HG03196 (cell line): ENCODE measurements around the gene PCCB.
"Not testable (repeated sequence)": the region's sequence is repeated elsewhere in the genome, so short reads cannot be mapped to it uniquely, and the experiment has no call there.

Experiments used
- ATAC-seq: cut with Tn5 transposase; IDR thresholded peaks from one replicate; pipeline ENCODE4 v1.9.1; 2021; ENCODE audit not compliant: unreplicated experiment

Gene PCCB

DNA sequence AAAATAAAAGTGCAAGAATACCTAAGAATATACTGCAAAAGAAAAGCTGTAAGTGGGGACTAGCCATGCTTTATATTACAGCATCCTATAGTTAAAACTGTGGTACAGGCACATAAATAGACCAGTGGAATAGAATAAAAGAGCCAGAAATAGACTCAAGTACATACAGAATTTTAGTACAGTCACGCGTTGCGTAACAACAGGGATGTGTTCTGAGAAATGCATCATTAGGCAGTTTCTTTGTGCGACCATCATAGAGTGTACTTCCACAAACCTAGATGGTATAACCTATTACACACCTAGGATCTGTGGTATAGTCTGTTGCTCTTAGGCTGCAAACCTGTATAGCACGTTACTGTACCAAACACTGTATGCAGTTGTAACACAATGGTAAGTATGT is 61.8 kb downstream of the PCCB start:
- ATAC-seq: no peak

DNA sequence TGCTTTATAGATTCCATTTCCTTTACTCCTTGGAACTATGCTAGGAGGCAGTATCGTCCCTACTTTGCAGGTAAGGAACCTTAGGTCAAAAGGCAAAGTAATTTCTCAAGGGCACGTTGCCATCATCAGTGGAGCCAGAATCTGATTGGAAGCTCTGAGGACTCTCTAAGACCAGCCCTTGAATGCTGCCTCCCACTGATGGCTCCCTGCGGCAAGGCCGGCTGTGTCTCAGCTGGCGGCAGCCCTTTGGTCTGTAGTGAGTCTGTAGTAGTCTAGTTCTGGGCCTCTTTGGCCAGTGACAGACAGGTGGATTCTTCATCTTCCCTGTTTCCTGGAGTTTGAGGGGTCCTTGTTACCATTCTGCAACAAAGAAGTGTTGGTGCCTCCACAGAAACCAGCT is 76.2 kb downstream of the PCCB start:
- ATAC-seq: no peak

DNA sequence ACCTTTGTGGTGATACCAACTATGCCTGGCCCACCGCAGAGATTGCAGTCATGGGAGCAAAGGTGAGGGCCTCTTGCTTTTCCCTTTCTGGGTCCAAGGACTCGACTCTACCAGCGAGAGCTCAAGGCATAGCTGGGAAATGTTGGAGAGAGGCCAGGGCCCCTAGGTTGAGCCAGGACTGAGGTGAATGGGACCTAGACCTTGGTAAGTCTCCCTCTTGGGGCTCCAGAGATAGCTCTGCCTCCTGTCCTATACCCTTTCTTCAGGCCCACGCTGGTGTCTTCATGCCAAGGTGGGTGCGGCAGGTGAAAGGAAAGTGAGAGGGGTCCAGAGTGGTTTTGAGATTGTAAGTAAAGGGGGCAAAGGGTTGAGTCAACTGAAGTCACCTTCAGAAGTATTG is 77.5 kb downstream of the PCCB start:
- ATAC-seq: no peak

GRCh38 chr3:136329593-136329992 is 79.5 kb downstream of the PCCB start:
- ATAC-seq: no peak

DNA sequence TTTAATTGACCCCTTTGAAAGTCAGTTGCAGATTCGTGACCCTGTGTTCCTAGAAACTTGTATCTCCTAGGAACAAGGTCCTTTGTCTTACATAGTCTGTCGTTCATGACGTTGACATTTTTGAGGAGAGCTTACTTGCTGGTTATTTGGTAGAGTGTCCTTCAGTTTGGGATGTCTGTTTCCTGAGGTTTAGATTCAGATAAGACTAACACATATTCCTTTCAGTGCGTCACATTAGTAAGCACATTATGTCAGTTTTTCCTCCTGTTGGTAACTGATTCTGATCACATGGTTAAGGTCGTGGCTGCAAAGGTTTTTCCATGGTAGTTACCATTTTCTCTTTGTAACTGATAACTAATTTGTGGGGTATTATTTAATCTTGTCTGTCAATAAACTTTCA is 80.8 kb downstream of the PCCB start:
- ATAC-seq: no peak

GRCh38 chr3:136332302-136332701 is 82.2 kb downstream of the PCCB start:
- ATAC-seq: no peak

DNA sequence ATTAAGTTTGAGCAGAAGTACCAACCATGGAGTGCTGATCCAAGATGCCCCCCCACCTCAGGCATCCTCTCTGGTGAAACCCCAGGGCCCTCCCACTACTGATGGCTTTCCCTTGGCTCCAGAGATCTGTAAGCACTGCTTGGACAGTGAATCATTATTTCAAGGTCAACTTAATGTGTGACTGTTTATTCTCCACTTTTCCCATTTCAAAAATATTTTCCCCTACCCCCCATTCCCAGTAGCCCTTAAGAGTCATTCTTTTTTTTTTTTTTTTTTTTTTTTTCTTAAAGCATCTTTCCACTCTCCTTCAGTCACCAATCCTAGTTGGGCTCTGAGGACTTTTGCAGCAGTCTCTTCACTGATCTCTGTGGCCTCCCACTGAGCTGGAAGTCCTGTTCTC is 82.6 kb downstream of the PCCB start:
- ATAC-seq: no peak

DNA sequence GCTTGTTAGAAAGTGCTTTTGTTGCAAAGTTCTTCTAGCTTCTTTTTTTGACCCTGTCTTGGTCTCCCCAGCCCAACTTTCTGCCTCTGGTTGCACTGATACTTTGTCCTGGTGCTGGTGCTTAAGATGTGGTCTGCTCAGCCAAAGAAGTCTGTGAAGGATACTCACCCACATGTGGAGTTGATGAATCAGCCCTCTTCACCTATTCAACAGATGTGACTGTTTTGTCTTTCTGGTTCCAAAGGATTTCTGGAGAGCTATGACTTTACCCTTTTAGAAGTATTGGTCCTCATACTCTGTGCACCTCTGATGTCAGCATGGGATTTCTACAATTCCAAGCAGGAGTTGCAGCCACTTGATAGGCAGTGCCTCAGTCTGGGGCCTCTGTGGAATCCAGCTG is 84.1 kb downstream of the PCCB start:
- no peak for ATAC-seq

DNA sequence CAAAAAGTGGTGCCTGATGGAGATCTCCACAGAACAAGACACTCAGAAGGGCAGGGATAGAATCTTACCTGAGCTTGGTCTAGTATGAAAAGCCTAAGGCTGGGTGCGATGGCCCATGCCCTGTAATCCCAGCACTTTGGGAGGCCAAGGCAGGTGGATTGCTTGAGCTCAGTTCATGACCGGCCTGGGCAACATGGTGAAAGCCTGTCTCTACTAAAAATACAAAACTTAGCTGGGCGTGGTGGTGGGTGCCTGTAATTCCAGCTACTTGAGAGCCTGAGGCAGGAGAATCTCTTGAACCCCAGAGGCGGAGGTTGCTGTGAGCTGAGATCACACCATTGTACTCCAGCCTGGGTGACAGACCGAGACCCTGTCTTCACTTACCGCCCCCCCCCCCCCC is 84.6 kb downstream of the PCCB start:
- ATAC-seq: not testable (repeated sequence)

DNA sequence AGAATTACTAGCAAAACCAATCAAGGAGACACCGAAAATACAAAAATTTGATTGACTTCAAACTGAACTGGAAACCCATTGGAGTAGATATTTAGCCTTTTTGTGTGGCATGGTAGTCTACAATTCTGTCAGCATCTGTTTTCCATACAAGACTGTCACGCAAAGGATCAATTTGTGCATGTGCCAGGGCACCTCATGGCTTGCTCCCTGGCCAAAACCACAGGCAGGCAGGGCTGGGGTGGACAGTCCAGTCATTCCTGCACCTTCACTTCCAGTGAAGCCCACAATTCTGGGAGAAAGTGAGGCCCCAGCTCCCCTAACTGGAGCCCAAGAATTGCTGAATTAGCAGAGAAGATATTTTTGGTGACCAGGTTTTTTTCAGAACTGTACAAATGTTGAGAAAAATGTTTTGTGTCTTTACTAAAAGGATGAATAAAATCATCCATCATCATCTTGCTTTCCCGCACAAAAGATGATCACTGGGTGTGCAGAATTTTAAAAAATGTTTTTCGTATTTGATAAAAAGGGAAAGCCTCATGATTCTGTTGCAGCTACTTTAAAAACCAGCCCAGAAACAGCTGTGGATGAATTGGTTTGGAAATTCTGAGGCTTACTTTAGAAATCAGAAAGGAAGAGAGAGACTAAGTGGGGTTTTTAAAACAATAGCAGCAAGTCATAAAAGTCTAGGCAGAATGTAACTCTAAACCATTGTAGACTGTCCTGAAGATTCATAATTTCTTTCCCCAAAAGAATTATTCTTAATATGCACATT is 86.4 kb downstream of the PCCB start:
- ATAC-seq: no peak

GRCh38 chr3:136343446-136343845 is 93.3 kb downstream of the PCCB start:
- no peak for ATAC-seq

DNA sequence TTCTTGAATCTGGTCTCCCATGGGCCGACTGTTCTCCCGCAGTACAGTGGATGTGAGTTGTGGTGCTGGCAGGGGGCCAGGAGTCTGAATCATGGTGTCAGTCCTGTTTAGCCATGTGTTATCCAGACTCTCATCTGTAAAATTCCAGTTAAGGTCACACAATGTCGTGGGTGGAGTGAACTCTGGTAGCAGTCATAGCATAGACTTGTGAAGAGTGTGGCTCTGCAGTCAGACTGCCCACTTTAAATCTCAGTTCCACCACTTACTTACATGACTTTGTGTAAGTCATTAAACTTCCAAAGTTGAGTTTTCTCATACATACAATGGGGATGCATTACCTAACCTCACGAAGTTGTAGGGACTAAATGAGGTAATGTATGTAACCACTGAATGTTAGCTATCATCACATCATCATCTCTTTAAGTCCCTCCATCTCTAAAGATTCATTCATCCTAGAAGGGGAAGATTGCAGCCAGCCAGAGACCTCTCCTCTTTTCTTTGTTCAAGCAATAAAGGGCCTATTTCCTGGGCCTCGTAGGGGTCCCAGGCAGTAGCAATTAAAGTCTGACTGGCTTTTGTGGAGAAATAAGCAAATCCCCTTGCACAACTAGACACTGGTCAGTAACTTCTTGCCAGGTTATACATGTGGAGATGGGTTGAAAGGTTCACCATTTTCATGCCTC is 93.9 kb downstream of the PCCB start:
- ATAC-seq: no peak

- no peak for ATAC-seq
Measured at GRCh38 chr3:136346486-136346885, 96.3 kb downstream of the PCCB start.

DNA sequence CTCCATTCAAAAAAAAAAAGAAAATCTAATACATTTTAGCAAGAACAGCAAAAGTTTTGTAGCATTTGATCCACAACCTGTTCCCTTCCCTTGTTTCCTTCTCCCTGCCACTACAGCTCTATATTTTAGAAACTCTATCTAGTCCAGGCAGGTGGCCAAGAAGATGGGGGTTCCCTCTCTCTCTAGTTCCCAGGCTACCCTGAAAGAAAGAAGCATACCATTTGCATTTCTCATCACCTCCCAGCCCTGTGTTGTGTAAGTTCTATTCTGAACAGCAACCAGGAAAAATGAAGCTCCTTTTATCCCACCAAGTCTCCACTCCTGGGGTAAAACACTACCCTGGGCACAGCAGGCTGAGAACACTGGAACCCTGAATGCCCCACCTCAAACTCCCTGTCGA is 100.0 kb downstream of the PCCB start:
- ATAC-seq: no peak

GRCh38 chr3:136350557-136350956 is 100.4 kb downstream of the PCCB start:
- ATAC-seq: no peak

- no peak for ATAC-seq
Measured at GRCh38 chr3:136351351-136351750, 101.2 kb downstream of the PCCB start.

- ATAC-seq: no peak
Measured at GRCh38 chr3:136351905-136352304, 101.8 kb downstream of the PCCB start.

GRCh38 chr3:136353461-136353860 is 103.3 kb downstream of the PCCB start:
- no peak for ATAC-seq

DNA sequence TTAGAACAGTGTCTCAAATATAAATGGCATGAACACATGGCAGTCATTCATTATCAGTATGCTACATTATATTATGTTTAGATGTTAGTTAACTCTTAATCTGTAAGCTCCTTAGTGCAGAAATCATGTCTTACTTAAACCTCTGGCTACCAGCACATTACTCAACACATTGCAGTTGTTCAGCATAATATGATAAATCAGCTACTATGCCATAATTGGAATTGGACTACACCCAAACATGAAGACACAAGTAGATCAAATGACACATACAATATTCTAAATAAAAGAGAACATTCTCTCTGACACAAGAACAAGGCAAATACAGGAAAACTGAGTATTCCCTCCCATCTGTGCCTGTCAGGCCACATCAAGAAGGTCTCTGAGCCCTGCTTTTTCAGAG is 116.1 kb downstream of the PCCB start:
- ATAC-seq: no peak

GRCh38 chr3:136375800-136376199 is 125.7 kb downstream of the PCCB start:
- ATAC-seq: not testable (repeated sequence)

DNA sequence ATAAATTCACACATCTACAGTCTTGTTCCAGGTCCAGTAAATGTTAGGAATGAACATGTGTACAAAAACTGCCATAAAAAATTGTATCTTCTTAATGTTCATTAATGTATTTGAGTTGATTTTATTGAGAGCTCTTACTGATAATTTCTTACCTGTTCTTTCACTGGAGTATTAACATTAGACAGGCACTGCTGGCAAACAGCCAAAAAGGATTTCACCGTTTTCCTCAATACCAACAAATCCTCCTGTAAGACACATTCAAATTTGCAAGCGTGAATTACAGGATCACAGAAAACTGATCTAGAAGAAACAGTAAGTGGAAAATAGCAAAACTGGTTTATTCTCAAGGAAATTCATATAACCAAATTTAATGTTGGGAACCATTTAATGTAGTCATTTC is 127.4 kb downstream of the PCCB start:
- no peak for ATAC-seq

DNA sequence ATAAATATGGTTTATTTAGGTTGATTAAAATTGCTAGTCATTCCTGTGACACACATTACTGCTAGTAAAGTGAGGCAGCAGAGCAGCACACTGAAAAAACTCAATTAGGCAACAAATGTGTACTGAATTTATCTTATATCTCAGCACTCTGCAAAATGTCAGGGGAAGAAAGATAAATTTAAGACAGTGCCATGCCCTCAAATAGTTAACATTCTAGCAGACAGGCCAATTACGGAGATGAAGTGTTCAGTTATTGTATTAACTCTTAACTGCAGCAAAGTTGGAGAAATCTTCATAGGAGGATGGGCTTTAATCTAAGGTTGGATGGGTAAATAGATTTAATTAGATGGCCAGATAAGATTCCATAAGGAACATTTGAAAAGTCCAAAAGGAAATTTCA is 127.9 kb downstream of the PCCB start:
- ATAC-seq: no peak
